DMS114 treated with DMSO at 0.1 percent for 48 hours (cell line): Measurements from ENCODE around the gene PTPN4.
"Not testable (repeated sequence)": the region's sequence is repeated elsewhere in the genome, so short reads cannot be mapped to it uniquely, and the experiment has no call there.

Experiments
- DNase-seq: peaks from one replicate; lab custom pipeline; 2025; ENCODE audit not compliant: unreplicated experiment; lab: John Stamatoyannopoulos, UW

PTPN4 gene

GRCh38 chr2:120013597-120014223 is 254.0 kb downstream of the PTPN4 start:
- DNase-seq = no peak

- DNase-seq = no peak
These were observed 254.7 kb downstream of the PTPN4 start for GRCh38 chr2:120014226-120014980.

- no peak for DNase-seq
These were observed 257.1 kb downstream of the PTPN4 start for GRCh38 chr2:120016800-120017199.

- no peak for DNase-seq
These were observed 257.5 kb downstream of the PTPN4 start for GRCh38 chr2:120017201-120017600.

GRCh38 chr2:120018549-120018948 is 258.8 kb downstream of the PTPN4 start:
- DNase-seq = no peak

GRCh38 chr2:120020554-120020953 is 260.8 kb downstream of the PTPN4 start:
- DNase-seq = no peak

GRCh38 chr2:120022505-120022904 is 262.8 kb downstream of the PTPN4 start:
- DNase-seq = not testable (repeated sequence)

GRCh38 chr2:120026890-120027289 is 267.2 kb downstream of the PTPN4 start:
- DNase-seq = no peak

GRCh38 chr2:120028795-120029194 is 269.1 kb downstream of the PTPN4 start:
- DNase-seq = no peak

- no peak for DNase-seq
These were observed 270.2 kb downstream of the PTPN4 start for GRCh38 chr2:120029672-120030640.

- no peak for DNase-seq
These were observed 272.6 kb downstream of the PTPN4 start for GRCh38 chr2:120032297-120032696.
